Activated CD4-positive, alpha-beta T cell treated with anti-CD3 and anti-CD28 coated beads, Interleukin-2, amount 50 U/mL, for 1 hour (primary cell): ENCODE data around the gene NLRC3.
"Not testable (repeated sequence)": the region's sequence is repeated elsewhere in the genome, so short reads cannot be mapped to it uniquely, and the experiment has no call there.

Experiments
- DNase-seq: peaks from one replicate; pipeline ENCODE4 v3.0.0-alpha.2; 2020

Gene NLRC3, protein sequence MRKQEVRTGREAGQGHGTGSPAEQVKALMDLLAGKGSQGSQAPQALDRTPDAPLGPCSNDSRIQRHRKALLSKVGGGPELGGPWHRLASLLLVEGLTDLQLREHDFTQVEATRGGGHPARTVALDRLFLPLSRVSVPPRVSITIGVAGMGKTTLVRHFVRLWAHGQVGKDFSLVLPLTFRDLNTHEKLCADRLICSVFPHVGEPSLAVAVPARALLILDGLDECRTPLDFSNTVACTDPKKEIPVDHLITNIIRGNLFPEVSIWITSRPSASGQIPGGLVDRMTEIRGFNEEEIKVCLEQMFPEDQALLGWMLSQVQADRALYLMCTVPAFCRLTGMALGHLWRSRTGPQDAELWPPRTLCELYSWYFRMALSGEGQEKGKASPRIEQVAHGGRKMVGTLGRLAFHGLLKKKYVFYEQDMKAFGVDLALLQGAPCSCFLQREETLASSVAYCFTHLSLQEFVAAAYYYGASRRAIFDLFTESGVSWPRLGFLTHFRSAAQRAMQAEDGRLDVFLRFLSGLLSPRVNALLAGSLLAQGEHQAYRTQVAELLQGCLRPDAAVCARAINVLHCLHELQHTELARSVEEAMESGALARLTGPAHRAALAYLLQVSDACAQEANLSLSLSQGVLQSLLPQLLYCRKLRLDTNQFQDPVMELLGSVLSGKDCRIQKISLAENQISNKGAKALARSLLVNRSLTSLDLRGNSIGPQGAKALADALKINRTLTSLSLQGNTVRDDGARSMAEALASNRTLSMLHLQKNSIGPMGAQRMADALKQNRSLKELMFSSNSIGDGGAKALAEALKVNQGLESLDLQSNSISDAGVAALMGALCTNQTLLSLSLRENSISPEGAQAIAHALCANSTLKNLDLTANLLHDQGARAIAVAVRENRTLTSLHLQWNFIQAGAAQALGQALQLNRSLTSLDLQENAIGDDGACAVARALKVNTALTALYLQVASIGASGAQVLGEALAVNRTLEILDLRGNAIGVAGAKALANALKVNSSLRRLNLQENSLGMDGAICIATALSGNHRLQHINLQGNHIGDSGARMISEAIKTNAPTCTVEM

GRCh38 chr16:3577302-3577752, at the start of gene NLRC3:
Gene NLRC3, minus strand, starts transcription at chr16:3577403. Its CDS starts 12,367 bp downstream, at chr16:3565036.
- peak; percentile 41 for DNase-seq

GRCh38 chr16:3625911-3626732, 48.9 kb upstream of the NLRC3 start:
- no peak for DNase-seq

DNA sequence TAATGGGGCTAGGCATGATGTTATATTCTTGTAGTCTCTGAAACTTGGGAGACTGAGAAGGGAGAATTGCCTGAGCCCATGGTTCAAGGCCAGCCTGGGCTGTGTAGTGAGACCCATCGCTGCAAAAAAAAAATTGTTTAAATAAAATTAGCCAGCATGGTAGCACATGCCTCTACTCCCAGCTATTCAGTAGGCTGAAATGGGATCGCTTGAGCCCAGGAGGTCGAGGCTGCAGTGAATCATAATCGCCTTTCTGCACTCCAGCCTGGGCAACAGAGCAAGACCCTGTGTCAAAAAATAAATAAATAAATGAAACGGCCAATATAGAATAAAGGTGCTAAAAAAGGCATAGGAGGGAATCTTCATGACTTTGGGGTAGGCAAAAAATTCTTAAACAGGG, 48.1 kb upstream of the NLRC3 start:
- DNase-seq: no peak

DNA sequence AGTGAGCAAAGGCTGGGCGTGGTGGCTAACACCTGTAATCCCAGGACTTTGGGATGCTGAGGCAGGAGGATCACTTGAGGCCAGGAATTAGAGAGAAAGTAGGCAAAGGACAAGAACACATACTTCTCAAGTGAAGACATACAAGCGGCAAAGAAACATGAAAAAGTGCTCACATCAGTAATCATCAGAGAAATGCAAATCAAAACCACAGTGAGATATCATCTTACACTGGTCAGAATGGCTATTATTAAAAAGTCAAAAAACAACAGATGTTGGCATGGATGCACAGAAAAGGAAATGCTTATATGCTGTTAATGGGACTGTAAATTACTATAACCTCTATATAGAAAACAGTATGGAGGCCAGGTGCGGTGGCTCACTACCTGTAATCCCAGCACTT, 46.4 kb upstream of the NLRC3 start:
- DNase-seq: no peak

DNA sequence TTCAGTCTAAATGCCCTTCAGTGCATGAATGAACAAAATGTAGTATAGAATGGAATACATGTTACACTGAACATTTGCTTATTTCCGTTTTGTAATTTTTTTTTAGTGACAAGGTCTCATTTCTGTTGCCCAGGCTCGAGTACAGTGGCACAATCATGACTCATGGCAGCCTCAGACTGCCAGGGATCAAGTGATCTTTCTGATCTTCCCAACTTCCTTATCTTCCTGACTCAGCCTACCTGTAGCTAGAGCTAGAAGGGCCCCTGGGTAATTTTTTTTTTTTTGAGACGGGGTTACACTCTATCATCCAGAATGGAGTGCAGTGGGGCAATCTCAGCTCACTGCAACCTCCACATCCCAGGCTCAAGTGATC, 41.6 kb upstream of the NLRC3 start:
- no peak for DNase-seq

GRCh38 chr16:3612510-3613466, 35.6 kb upstream of the NLRC3 start:
- no peak for DNase-seq

GRCh38 chr16:3611146-3611975, 34.2 kb upstream of the NLRC3 start, which contains the start of gene SLX4:
Gene SLX4, minus strand, starts transcription at chr16:3611606. Its CDS starts 2,642 bp downstream, at chr16:3608964.
- DNase-seq: peak; percentile 86

DNA sequence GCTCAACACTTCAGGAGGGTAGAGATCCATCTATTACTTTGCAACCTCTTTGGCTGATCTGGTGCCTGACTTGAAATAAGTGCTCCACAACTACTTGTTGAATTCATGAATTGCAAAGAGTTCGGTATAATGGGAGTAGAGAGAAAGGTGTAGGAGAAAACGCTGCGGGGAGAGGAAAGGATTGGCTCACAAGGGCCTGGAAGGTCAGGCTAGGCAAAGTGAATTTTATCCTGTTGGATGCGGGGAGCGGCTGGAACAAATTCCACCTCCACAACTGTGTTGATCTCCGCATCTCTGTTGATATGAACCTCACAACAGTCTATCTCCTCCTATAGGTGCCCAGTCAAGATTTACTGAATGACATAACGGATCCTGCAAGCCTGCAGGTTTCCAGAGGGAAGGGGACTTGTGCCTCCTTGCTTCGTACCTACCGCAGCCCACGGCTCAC, 33.5 kb upstream of the NLRC3 start:
- no peak for DNase-seq

DNA sequence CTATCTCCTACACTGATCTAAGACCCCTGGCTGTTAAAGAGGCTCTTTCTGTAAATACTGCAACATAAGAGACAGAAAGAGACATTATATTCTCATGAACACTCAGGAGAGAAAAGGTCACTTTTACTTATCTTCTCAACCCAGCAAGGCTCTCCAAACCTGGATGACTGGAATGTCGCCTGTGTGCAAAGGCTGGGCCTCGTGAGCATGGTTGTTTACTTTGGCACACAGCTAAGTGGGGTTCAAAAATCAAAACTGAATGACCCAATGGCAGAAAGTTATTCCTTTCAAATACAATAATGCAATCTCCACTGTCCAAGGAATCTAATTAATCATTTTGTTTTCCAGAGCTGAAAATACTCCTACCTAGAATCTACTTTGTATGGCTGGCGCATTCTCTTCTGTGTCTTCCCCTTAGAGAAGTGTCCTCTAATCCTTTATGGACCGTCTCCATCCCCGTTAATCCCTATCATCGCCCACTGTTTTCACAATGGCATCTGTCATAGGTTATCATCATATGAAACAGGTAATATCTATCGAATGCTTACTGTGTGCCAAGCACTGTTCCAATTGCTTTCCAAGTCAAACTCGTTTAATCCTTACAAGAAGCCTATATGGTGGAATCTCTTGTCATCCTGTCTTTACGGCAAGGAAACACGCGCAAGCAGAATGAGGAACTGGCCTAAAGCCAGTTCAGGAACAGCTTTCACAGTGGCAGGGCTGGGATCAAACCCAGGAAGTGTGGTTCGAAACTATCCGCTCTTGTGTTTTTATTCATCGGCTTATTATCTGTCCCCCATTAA, 32.9 kb upstream of the NLRC3 start:
- DNase-seq: no peak

- DNase-seq: not testable (repeated sequence)
These were observed 31.8 kb upstream of the NLRC3 start for GRCh38 chr16:3608976-3609375.

DNA sequence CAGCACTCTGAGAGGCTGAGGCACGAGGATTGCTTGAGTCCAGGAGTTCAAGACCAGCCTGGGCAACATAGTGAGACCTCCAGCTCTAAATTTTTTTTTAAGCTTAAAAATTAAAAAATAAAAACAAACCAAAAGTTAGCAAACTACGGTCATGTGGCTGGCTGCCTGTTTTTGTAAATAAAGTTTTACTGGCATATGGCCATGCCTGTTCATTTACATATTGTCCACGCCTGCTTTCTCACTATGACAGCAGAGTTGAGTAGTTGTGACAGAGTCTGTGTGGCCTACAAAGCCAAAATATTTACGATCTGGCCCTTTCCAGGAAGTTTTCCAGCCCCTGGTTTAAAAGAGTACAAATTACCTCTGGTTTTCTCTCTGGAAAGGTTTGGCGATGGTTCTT, 30.9 kb upstream of the NLRC3 start:
- DNase-seq: no peak

DNA sequence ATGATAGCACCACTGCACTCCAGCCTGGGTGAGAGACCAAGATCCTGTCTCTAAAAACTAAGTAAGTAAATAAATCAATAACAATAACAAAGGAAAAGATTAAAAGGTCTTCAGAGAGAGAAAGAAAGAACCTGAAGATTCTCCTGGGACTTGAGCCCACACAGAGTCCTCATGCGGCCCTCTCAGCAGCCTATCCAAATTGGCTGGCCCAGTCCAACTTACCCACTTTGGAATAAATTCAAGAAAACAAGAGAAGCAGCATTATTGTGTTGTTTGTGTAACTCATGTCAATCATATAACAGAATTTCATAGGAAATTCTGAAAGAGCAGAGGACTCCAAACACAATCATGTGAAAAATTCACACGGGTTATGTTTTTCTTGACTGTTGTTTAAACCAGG, 30.4 kb upstream of the NLRC3 start:
- no peak for DNase-seq

GRCh38 chr16:3607161-3607560, 30.0 kb upstream of the NLRC3 start:
- DNase-seq: no peak

DNA sequence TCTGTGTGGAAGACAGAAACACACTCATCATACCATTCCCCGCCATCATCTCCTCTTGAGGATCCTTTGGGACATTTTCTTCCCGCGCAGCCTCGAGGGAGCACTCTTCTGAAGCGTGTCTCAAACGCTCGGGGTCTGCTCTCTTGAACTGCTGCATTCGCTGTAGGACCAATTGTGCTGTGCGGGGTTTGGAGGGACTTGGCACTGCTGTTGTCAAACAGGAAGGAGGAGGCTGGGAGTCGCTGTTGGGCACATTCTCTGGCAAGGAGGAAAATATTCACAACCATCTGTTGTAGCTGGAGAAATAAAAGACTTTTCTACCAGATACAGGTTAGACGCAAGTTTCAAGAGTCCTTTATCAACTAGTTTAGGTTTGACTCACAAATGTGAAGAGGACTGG, 29.2 kb upstream of the NLRC3 start:
- DNase-seq: no peak

DNA sequence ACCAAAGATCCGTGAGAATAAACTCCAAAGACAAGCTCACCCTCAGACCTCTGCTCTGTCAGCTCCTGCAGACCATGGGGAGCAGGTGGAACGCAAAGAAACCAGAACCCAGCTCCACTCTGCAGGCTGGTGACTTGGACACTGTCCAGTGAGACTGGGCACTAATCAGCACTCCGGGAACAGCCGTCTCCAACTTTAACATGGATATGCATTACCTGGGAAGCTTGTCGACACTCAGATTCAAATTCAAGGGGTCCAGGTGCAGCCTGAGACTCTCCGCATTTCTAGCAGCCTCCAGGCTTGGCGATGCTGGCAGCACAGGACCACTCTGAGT, 25.1 kb upstream of the NLRC3 start:
- DNase-seq: no peak

DNA sequence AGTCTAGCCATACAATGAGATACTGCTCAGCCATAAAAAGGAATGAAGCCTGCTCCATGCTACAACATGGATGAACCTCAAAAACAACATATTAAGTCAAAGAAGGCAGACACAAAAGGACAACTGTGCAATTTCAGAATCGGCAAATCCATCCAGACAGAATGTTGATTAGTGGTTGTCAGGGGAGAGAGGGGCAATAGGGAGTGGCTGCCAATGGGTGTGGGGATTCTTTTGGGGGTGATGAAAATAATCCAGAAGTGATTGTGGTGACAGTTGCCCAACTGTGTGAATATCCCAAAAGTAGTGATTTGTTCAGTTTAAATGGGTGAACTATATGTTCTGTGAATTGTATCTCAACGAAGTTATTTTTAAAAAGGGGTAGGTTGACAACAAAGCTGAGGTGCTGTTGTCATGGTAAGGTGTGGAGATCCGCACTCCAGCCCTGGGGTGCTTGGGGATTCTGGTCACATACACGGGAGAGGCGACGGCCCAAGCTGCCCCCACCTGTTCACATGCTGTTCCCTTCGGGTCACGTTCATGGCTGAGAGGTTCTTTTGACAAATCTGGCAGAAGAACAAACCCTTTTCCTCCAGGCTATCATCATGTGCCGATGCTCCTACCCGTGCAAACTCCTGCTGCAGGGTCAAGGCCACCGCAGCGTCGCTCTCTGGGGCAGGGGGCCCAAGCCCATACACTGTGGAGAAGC, 24.6 kb upstream of the NLRC3 start:
- no peak for DNase-seq

DNA sequence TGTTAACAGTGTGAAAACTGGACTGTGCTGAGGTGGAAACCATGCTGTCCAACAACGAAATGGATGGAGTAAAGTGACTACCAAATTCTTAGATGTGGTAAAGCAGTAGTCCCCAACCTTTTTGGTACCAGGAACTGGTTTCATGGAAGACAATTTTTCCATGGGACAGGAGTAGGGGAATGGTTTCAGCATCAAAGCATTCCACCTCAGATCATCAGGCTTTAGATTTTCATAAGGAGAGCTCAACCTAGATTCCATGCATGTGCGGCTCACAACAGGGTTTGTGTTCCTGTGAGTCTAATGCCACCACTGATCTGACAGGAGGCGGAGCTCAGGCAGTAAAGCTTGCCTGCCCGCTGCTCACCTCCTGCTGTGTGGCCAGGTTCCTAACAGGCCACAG, 22.7 kb upstream of the NLRC3 start:
- DNase-seq: no peak

DNA sequence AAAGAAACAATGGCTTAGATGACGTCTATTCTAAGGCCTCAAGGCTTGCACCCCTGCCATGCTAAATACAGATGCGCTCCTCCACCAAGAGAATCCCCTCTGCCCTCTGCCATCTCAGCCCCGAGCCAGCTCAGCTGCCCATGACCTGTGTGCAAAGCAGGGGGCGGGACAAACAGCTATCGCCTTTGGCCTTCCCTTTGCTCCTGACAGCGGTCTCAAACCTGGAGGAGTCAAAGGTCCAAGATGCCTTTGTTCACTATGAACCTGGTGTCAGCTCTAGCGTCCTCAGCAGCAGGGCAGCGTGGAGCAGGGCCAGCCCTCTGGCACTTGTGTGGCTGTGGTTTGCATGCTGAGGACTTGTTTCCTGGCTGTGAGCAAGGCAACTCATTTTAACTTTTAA, 21.9 kb upstream of the NLRC3 start:
- no peak for DNase-seq

DNA sequence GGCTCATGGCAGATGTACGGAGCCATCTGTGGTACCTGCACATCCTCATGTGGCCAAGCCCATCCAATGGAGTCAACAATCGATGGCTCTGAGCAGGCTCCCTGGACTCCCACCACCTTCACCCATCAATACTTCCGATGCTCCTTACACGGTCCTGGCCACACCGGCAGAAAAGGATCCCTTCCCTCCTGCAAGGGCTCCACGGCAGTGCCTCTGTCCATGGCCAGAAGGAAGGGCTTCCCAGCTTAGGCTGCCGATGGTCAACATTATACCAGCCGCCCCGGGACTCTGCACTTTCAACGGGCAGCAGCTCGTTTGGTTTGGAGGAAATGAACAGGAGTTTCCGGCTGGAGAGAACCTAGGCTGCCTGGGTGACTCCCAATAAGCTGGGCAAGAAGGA, 21.0 kb upstream of the NLRC3 start:
- DNase-seq: no peak
